Astrocyte (in vitro differentiated cells and primary cell): ENCODE data around the gene ATL1. TPM values are rescaled to one million over a fixed set of nuclear protein-coding genes. Genes with fewer than 3 reads are reported as not detected.
A peak's percentile ranks its signal among the peaks of the same experiment; 100 is the strongest.

Experiments used
- DNase-seq: peaks from one replicate; pipeline ENCODE4 v3.0.0-alpha.2; 2010; ENCODE audit warnings: low read depth
- FAIRE-seq: peaks from 2 replicates; lab custom pipeline; 2011; peaks lifted over from hg19 to GRCh38; lab: Jason Lieb, UNC
- H2AFZ ChIP-seq: 2 replicates; pipeline ENCODE4 v1.6.0; 2012; ENCODE audit warnings: low read depth, low read length, inconsistent platforms
- H3K27ac ChIP-seq: 2 replicates; pipeline ENCODE4 v1.5.1; 2011; ENCODE audit warnings: low read depth, low read length, inconsistent platforms
- H3K27me3 ChIP-seq: 2 replicates; pipeline ENCODE4 v1.6.0; 2011; ENCODE audit warnings: low read length, inconsistent platforms; ENCODE audit not compliant: insufficient read depth
- H3K36me3 ChIP-seq: 2 replicates; pipeline ENCODE4 v1.5.1; 2011; ENCODE audit warnings: low read length, inconsistent platforms; ENCODE audit not compliant: insufficient read depth
- H3K4me1 ChIP-seq: 2 replicates; pipeline ENCODE4 v1.5.1; 2011; ENCODE audit warnings: low read length, inconsistent platforms; ENCODE audit not compliant: insufficient read depth
- H3K4me2 ChIP-seq: 2 replicates; pipeline ENCODE4 v1.6.0; 2012; ENCODE audit warnings: low read length, inconsistent platforms
- H3K4me3 ChIP-seq: 2 replicates; pipeline ENCODE4 v1.5.1; 2011; ENCODE audit warnings: low read depth, mild to moderate bottlenecking, low read length, inconsistent platforms; ENCODE audit not compliant: insufficient read depth
- H3K79me2 ChIP-seq: 2 replicates; pipeline ENCODE4 v1.6.0; 2012; ENCODE audit warnings: mild to moderate bottlenecking, low read length, inconsistent platforms; ENCODE audit not compliant: insufficient read depth
- H3K9ac ChIP-seq: 2 replicates; pipeline ENCODE4 v1.6.0; 2012; ENCODE audit warnings: mild to moderate bottlenecking, low read length, inconsistent platforms
- H3K9me3 ChIP-seq: 2 replicates; pipeline ENCODE4 v1.5.1; 2012; ENCODE audit warnings: low read depth, mild to moderate bottlenecking, low read length, inconsistent platforms; ENCODE audit not compliant: insufficient read depth
- H4K20me1 ChIP-seq: 2 replicates; pipeline ENCODE4 v1.6.0; 2012; ENCODE audit warnings: low read length, inconsistent platforms; ENCODE audit not compliant: insufficient read depth
- H3K27ac Mint-ChIP-seq: one replicate; pipeline ENCODE4 v1.8.0; 2021; ENCODE audit warnings: mild to moderate bottlenecking, mixed read lengths; ENCODE audit not compliant: unreplicated experiment
- H3K27me3 Mint-ChIP-seq: one replicate; pipeline ENCODE4 v1.8.0; 2021; ENCODE audit warnings: low read depth, mixed read lengths; ENCODE audit not compliant: unreplicated experiment
- H3K36me3 Mint-ChIP-seq: one replicate; pipeline ENCODE4 v1.8.0; 2021; ENCODE audit warnings: low read depth, mixed read lengths; ENCODE audit not compliant: unreplicated experiment
- H3K4me1 Mint-ChIP-seq: one replicate; pipeline ENCODE4 v1.8.0; 2021; ENCODE audit warnings: low read depth, mixed read lengths; ENCODE audit not compliant: unreplicated experiment
- H3K4me3 Mint-ChIP-seq: one replicate; pipeline ENCODE4 v1.8.0; 2021; ENCODE audit warnings: mild to moderate bottlenecking, moderate library complexity, mixed read lengths; ENCODE audit not compliant: unreplicated experiment
- H3K9me3 Mint-ChIP-seq: one replicate; pipeline ENCODE4 v1.8.0; 2021; ENCODE audit warnings: mild to moderate bottlenecking, mixed read lengths; ENCODE audit not compliant: unreplicated experiment
- EZH2 ChIP-seq: IDR thresholded peaks from 2 replicates; pipeline ENCODE4 v1.6.1; 2012; ENCODE audit warnings: mild to moderate bottlenecking, low read length, inconsistent platforms; ENCODE audit not compliant: insufficient read depth
- total RNA-seq: library from RNA; stranded (reverse); gene quantifications from 2 replicates; pipeline ENCODE4 v1.2.1, GENCODE V29; 2021
- TF ChIP-seq, protein P1 (sequence below): IDR thresholded peaks from 2 replicates; pipeline ENCODE4 v1.5.1; 2011; ENCODE audit warnings: low read depth, mild to moderate bottlenecking, inconsistent platforms, low read length, moderate library complexity; ENCODE audit not compliant: insufficient read depth

Gene ATL1
- total RNA-seq, 1 donor from 2014 or later = 15.8 TPM

DNA sequence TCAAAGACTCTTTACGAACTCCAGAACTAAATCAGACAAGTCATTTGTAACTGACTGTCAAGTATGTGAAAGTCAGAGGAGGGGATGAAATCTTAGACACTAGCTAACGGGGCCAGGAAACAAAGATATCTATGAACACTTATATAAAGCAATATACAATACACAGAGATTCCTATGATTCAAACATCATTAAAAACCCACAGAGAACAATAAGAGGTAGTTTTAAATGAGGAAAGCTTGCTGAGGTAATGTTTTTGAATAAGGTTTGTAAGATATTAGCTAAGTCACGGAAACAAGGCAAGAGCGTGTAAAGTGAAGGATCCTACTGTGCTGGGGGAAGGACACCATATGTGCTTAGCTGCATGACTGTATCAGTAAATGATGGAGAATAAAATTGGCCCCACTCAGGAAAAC, 71.5 kb downstream of the ATL1 start:
- Histone ChIP-seq H3K9me3 (no peaks in the 10 kb centered on the region), H3K4me3 (no peak overlapping the region), H3K36me3 (no peaks in the 10 kb centered on the region), H3K79me2 (no peaks in the 10 kb centered on the region), H3K27ac (peak overlapping the region; percentile 10), H4K20me1 (no peaks in the 10 kb centered on the region), H3K9ac (no peak overlapping the region), H3K27me3 (no peaks in the 10 kb centered on the region), H3K4me2 (peak overlapping the region; percentile 51), H2AFZ (no peak overlapping the region), H3K4me1 (no peaks in the 10 kb centered on the region)
- no peaks in the 10 kb centered on the region for H3K36me3 Mint-ChIP-seq
- H3K27me3 Mint-ChIP-seq = no peaks in the 10 kb centered on the region
- TF ChIP-seq, protein P1, sequence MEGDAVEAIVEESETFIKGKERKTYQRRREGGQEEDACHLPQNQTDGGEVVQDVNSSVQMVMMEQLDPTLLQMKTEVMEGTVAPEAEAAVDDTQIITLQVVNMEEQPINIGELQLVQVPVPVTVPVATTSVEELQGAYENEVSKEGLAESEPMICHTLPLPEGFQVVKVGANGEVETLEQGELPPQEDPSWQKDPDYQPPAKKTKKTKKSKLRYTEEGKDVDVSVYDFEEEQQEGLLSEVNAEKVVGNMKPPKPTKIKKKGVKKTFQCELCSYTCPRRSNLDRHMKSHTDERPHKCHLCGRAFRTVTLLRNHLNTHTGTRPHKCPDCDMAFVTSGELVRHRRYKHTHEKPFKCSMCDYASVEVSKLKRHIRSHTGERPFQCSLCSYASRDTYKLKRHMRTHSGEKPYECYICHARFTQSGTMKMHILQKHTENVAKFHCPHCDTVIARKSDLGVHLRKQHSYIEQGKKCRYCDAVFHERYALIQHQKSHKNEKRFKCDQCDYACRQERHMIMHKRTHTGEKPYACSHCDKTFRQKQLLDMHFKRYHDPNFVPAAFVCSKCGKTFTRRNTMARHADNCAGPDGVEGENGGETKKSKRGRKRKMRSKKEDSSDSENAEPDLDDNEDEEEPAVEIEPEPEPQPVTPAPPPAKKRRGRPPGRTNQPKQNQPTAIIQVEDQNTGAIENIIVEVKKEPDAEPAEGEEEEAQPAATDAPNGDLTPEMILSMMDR = no peak
- H3K9me3 Mint-ChIP-seq = no peaks in the 10 kb centered on the region
- no peaks in the 10 kb centered on the region for H3K4me1 Mint-ChIP-seq
- DNase-seq (peak; percentile 28), FAIRE-seq (no peak)
- H3K4me3 Mint-ChIP-seq = no peak overlapping the region
- no peak overlapping the region for H3K27ac Mint-ChIP-seq

- H3K4me1 Mint-ChIP-seq = no peaks in the 10 kb centered on the region
- H3K36me3 Mint-ChIP-seq = peaks cover 1% of the 10 kb centered on the region
- H3K4me3 ChIP-seq = no peak overlapping the region
- H4K20me1 ChIP-seq = no peaks in the 10 kb centered on the region
- H3K27me3 ChIP-seq = no peaks in the 10 kb centered on the region
- H3K27ac ChIP-seq = no peak overlapping the region
- no peak overlapping the region for H2AFZ ChIP-seq
- no peaks in the 10 kb centered on the region for H3K79me2 ChIP-seq
- H3K36me3 ChIP-seq = no peaks in the 10 kb centered on the region
- DNase-seq (no peak), FAIRE-seq (no peak)
- H3K9ac ChIP-seq = no peak overlapping the region
- no peaks in the 10 kb centered on the region for H3K27me3 Mint-ChIP-seq
- no peak overlapping the region for H3K4me3 Mint-ChIP-seq
- H3K4me2 ChIP-seq = no peak overlapping the region
- H3K27ac Mint-ChIP-seq = peak overlapping the region; percentile 26
- no peaks in the 10 kb centered on the region for H3K4me1 ChIP-seq
- H3K9me3 Mint-ChIP-seq = no peaks in the 10 kb centered on the region
- no peaks in the 10 kb centered on the region for H3K9me3 ChIP-seq
- TF ChIP-seq, protein P1 = no peak
- no peak for TF ChIP-seq EZH2
These were observed 74.0 kb downstream of the ATL1 start for GRCh38 chr14:50633954-50634353.

DNA sequence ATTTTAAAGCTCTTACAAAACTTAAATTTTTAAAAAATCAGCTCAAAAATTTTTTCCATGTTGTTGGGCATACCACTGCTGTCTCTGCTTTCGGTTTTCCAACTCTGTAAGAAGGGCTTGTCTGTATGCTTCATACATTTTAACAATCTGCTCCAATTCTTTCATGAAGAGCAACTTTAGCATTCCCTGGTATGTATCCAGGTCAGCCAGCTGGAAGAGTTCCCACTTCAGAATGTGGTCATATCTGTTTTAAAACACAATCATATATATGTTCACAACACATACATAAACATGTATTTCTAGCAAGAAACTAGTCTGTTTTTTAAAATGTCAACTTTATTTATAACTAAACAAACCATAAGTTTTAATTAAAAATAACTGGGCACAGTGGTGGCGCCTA, 75.2 kb downstream of the ATL1 start:
- Histone ChIP-seq H3K9ac (no peak overlapping the region), H3K9me3 (no peaks in the 10 kb centered on the region), H3K4me2 (no peak overlapping the region), H3K79me2 (no peaks in the 10 kb centered on the region), H3K4me3 (no peak overlapping the region), H2AFZ (no peak overlapping the region), H3K4me1 (no peaks in the 10 kb centered on the region), H3K27me3 (no peaks in the 10 kb centered on the region), H3K27ac (no peak overlapping the region), H3K36me3 (no peaks in the 10 kb centered on the region), H4K20me1 (no peaks in the 10 kb centered on the region)
- TF ChIP-seq EZH2 = no peak
- TF ChIP-seq, protein P1 = no peak
- Mint-ChIP-seq H3K27ac (no peak overlapping the region), H3K9me3 (no peaks in the 10 kb centered on the region), H3K27me3 (no peaks in the 10 kb centered on the region), H3K36me3 (peaks cover 2% of the 10 kb centered on the region), H3K4me3 (no peak overlapping the region), H3K4me1 (no peaks in the 10 kb centered on the region)
- FAIRE-seq (no peak), DNase-seq (no peak)
